ENCODE results near the gene FBLN1. TPM values are rescaled to one million over a fixed set of nuclear protein-coding genes. Genes with fewer than 3 reads are reported as not detected.

Gene FBLN1, protein sequence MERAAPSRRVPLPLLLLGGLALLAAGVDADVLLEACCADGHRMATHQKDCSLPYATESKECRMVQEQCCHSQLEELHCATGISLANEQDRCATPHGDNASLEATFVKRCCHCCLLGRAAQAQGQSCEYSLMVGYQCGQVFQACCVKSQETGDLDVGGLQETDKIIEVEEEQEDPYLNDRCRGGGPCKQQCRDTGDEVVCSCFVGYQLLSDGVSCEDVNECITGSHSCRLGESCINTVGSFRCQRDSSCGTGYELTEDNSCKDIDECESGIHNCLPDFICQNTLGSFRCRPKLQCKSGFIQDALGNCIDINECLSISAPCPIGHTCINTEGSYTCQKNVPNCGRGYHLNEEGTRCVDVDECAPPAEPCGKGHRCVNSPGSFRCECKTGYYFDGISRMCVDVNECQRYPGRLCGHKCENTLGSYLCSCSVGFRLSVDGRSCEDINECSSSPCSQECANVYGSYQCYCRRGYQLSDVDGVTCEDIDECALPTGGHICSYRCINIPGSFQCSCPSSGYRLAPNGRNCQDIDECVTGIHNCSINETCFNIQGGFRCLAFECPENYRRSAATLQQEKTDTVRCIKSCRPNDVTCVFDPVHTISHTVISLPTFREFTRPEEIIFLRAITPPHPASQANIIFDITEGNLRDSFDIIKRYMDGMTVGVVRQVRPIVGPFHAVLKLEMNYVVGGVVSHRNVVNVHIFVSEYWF
- polyA plus RNA-seq (3.4 and 5.8 TPM in 2 replicates), polyA minus RNA-seq (6.8 and 9.0 TPM in 2 replicates)

DNA sequence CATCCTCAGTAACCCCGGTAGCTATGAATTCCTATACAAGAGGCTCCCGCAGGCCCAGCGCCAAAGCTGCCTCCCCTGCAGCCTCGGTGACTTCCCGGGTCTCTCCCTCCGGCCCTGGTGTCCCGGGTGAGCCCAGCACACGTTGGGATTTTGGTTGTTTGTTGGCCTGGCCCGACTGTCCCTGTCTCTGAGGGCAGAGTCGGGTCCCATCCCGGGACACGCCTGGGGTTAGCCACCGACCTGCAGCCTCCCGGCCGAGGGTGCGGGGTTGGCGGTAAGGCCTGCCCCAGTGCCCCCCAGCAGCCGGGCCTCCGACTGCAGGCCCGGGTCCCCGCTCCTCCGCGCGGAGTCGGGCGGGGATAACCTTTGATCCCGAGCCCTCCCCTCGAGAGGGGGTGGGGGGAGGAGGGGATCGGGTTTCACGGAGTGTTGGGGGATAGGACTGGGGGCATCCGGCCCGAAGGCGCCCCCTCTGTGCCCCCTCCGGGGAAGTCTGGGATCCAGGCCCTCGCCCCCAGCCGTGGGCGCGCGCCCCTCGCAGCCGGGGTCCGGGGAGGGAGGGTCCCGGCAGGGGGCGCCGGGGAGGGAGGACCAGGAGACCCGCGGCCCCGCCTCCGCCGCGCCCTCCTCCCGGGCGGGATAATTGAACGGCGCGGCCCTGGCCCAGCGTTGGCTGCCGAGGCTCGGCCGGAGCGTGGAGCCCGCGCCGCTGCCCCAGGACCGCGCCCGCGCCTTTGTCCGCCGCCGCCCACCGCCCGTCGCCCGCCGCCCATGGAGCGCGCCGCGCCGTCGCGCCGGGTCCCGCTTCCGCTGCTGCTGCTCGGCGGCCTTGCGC lies at the start of gene FBLN1:
Gene FBLN1, plus strand, starts transcription at position 669 of the 835 bp plus-strand sequence. Its CDS starts 103 bp downstream, at position 772.
- Histone ChIP-seq H4K20me1 (ENCODE audit: insufficient read depth) (no peaks in the 10 kb centered on the region), H3K79me2 (replicated peaks; ENCODE audit: insufficient read depth, low read length) (peaks cover 14% of the 10 kb centered on the region), H3K9me3 (ENCODE audit: low read length) (no peaks in the 10 kb centered on the region), H3K9me2 (ENCODE audit: insufficient read depth, low read length) (no peaks in the 10 kb centered on the region), H3K9ac (ENCODE audit: low read length) (peak within 1 kb of the TSS; percentile 61), H3F3A (ENCODE audit: insufficient read depth, low read length, poor library complexity, severe bottlenecking) (no peaks in the 10 kb centered on the region), H2AFZ (ENCODE audit: low read depth, low read length) (peak within 1 kb of the TSS; percentile 21), H3K27me3 (ENCODE audit: insufficient read depth, low read depth, low read length) (peaks cover 10% of the 10 kb centered on the region), H3K4me2 (ENCODE audit: low read length) (no peak within 1 kb of the TSS), H3K36me3 (ENCODE audit: insufficient read depth, low read length) (no peaks in the 10 kb centered on the region), H3K27ac (ENCODE audit: low read length) (no peak within 1 kb of the TSS), H3K4me3 (ENCODE audit: low read length) (peak within 1 kb of the TSS; percentile 67)
- no peak for TF ChIP-seq RAD21 (conservative IDR thresholded peaks at IDR 0.05)
- TF ChIP-seq, protein P1, sequence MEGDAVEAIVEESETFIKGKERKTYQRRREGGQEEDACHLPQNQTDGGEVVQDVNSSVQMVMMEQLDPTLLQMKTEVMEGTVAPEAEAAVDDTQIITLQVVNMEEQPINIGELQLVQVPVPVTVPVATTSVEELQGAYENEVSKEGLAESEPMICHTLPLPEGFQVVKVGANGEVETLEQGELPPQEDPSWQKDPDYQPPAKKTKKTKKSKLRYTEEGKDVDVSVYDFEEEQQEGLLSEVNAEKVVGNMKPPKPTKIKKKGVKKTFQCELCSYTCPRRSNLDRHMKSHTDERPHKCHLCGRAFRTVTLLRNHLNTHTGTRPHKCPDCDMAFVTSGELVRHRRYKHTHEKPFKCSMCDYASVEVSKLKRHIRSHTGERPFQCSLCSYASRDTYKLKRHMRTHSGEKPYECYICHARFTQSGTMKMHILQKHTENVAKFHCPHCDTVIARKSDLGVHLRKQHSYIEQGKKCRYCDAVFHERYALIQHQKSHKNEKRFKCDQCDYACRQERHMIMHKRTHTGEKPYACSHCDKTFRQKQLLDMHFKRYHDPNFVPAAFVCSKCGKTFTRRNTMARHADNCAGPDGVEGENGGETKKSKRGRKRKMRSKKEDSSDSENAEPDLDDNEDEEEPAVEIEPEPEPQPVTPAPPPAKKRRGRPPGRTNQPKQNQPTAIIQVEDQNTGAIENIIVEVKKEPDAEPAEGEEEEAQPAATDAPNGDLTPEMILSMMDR (IDR thresholded peaks at IDR 0.05; ENCODE audit: poor library complexity, severe bottlenecking) = peak; percentile 40

DNA sequence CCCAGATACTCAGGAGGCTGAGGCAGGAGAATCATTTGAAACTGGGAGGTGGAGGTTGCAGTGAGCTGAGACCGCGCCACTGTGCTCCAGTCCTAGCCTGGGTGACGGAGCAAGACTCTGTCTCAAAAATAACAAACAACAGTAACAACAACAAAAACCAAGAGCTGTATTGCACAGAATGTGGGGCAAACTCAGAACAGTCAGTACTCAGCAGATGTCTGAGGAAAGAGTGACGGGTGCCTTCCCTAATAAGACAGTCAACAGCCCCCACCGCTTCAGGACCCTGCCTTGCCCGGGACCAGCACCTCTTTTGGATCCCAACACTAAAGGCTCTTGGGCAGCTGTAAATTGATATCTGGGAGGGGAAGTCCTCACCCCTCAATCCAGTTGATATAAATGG lies 48.9 kb upstream of the FBLN1 start:
- H3K4me2 ChIP-seq (ENCODE audit: low read length) = no peak overlapping the region
- TF ChIP-seq, protein P1 (IDR thresholded peaks at IDR 0.05; ENCODE audit: poor library complexity, severe bottlenecking) = no peak
- no peak for TF ChIP-seq RAD21 (conservative IDR thresholded peaks at IDR 0.05)
- no peak for TF ChIP-seq EZH2 (IDR thresholded peaks at IDR 0.05; ENCODE audit: borderline replicate concordance, insufficient read depth, low read length, poor library complexity, severe bottlenecking)
- TF ChIP-seq, protein P2, sequence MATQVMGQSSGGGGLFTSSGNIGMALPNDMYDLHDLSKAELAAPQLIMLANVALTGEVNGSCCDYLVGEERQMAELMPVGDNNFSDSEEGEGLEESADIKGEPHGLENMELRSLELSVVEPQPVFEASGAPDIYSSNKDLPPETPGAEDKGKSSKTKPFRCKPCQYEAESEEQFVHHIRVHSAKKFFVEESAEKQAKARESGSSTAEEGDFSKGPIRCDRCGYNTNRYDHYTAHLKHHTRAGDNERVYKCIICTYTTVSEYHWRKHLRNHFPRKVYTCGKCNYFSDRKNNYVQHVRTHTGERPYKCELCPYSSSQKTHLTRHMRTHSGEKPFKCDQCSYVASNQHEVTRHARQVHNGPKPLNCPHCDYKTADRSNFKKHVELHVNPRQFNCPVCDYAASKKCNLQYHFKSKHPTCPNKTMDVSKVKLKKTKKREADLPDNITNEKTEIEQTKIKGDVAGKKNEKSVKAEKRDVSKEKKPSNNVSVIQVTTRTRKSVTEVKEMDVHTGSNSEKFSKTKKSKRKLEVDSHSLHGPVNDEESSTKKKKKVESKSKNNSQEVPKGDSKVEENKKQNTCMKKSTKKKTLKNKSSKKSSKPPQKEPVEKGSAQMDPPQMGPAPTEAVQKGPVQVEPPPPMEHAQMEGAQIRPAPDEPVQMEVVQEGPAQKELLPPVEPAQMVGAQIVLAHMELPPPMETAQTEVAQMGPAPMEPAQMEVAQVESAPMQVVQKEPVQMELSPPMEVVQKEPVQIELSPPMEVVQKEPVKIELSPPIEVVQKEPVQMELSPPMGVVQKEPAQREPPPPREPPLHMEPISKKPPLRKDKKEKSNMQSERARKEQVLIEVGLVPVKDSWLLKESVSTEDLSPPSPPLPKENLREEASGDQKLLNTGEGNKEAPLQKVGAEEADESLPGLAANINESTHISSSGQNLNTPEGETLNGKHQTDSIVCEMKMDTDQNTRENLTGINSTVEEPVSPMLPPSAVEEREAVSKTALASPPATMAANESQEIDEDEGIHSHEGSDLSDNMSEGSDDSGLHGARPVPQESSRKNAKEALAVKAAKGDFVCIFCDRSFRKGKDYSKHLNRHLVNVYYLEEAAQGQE (IDR thresholded peaks at IDR 0.05; ENCODE audit: borderline replicate concordance) = no peak
- TF ChIP-seq POLR2AphosphoS5 (IDR thresholded peaks at IDR 0.05) = no peak
- TF ChIP-seq EP300 (conservative IDR thresholded peaks at IDR 0.05; ENCODE audit: poor library complexity, severe bottlenecking) = no peak
- no peak for TF ChIP-seq MXI1 (conservative IDR thresholded peaks at IDR 0.05; ENCODE audit: poor library complexity, severe bottlenecking)
- no peak for TF ChIP-seq TAF1 (IDR thresholded peaks at IDR 0.05; ENCODE audit: low read depth)
- TF ChIP-seq SMC3 (conservative IDR thresholded peaks at IDR 0.05; ENCODE audit: poor library complexity) = no peak
- H2AFZ ChIP-seq (ENCODE audit: low read depth, low read length) = no peak overlapping the region
- no peaks in the 10 kb centered on the region for H3K9me3 ChIP-seq (ENCODE audit: low read length)
- no peaks in the 10 kb centered on the region for H3K27me3 ChIP-seq (ENCODE audit: insufficient read depth, low read depth, low read length)
- no peaks in the 10 kb centered on the region for H3F3A ChIP-seq (ENCODE audit: insufficient read depth, low read length, poor library complexity, severe bottlenecking)
- H3K9ac ChIP-seq (ENCODE audit: low read length) = no peak overlapping the region
- no peaks in the 10 kb centered on the region for H3K36me3 ChIP-seq (ENCODE audit: insufficient read depth, low read length)
- no peaks in the 10 kb centered on the region for H4K20me1 ChIP-seq (ENCODE audit: insufficient read depth)
- H3K79me2 ChIP-seq (replicated peaks; ENCODE audit: insufficient read depth, low read length) = no peaks in the 10 kb centered on the region
- H3K4me3 ChIP-seq (ENCODE audit: low read length) = no peak overlapping the region
- H3K27ac ChIP-seq (ENCODE audit: low read length) = no peak overlapping the region
- no peaks in the 10 kb centered on the region for H3K9me2 ChIP-seq (ENCODE audit: insufficient read depth, low read length)

Data from neural cell (in vitro differentiated cells).